GM12891 (cell line): ENCODE results near the gene SGTB.
A peak's percentile ranks its signal among the peaks of the same experiment; 100 is the strongest.
"Not testable (repeated sequence)": the region's sequence is repeated elsewhere in the genome, so short reads cannot be mapped to it uniquely, and the experiment has no call there.

Experiments
- DNase-seq: peaks from one replicate; pipeline ENCODE4 v3.0.0; 2011; ENCODE audit warnings: low spot score; ENCODE audit not compliant: insufficient read length
- FAIRE-seq: peaks from 2 replicates; lab custom pipeline; 2011; peaks lifted over from hg19 to GRCh38; lab: Jason Lieb, UNC
- PAX5 ChIP-seq: IDR thresholded peaks from 2 replicates; pipeline ENCODE4 v1.6.1; 2011; ENCODE audit warnings: low read length, moderate library complexity, mild to moderate bottlenecking; ENCODE audit not compliant: insufficient read depth, severe bottlenecking
- POLR2A ChIP-seq: IDR thresholded peaks from 2 replicates; pipeline ENCODE4 v1.6.1; 2011; ENCODE audit warnings: low read depth, low read length, control low read depth
- POLR2AphosphoS5 ChIP-seq: IDR thresholded peaks from 2 replicates; pipeline ENCODE4 v1.6.1; 2011; ENCODE audit warnings: low read depth, low read length, control low read depth
- POU2F2 ChIP-seq: IDR thresholded peaks from 2 replicates; pipeline ENCODE4 v1.6.1; 2011; ENCODE audit warnings: low read depth, mild to moderate bottlenecking, control low read depth, low read length, moderate library complexity
- SPI1 ChIP-seq: IDR thresholded peaks from 2 replicates; pipeline ENCODE4 v1.6.1; 2011; ENCODE audit warnings: low read depth, low read length, control low read depth
- TAF1 ChIP-seq: IDR thresholded peaks from 2 replicates; pipeline ENCODE4 v1.6.1; 2011; ENCODE audit warnings: low read depth, low read length, control low read depth

SGTB gene

GRCh38 chr5:65625743-65626142 is 96.2 kb downstream of the SGTB start:
- TF ChIP-seq SPI1 (no peak), POU2F2 (no peak), POLR2A (no peak), PAX5 (no peak), TAF1 (no peak), POLR2AphosphoS5 (no peak)
- no peak for DNase-seq
- no peak for FAIRE-seq

- TF ChIP-seq POLR2A (peak; percentile 80), POLR2AphosphoS5 (peak; percentile 64; the same call in 1 of the 2 replicates), POU2F2 (no peak), TAF1 (peak; percentile 83; the same call in 1 of the 2 replicates), SPI1 (no peak), PAX5 (no peak)
- DNase-seq (peak; percentile 22), FAIRE-seq (peak; percentile 89)
Measured at GRCh38 chr5:65624571-65625555, 97.0 kb downstream of the SGTB start, which contains the start of the genes SHLD3 and TRAPPC13. Gene SHLD3, plus strand, starts transcription at chr5:65625027. Its CDS starts 4,561 bp downstream, at chr5:65629588. Gene TRAPPC13, plus strand, starts transcription at chr5:65625027. Its CDS starts 34 bp downstream, at chr5:65625061.

GRCh38 chr5:65624025-65624570 is 97.8 kb downstream of the SGTB start, which contains the start of gene TRIM23:
Gene TRIM23, minus strand, starts transcription at chr5:65624333. Its CDS starts 59 bp downstream, at chr5:65624274.
- FAIRE-seq, result peak; percentile 93
- no peak for TF ChIP-seq POU2F2
- TF ChIP-seq POLR2AphosphoS5, result peak; percentile 71
- no peak for TF ChIP-seq PAX5
- TF ChIP-seq SPI1, result peak; percentile 39; the same call in 1 of the 2 replicates
- TF ChIP-seq POLR2A, result peak; percentile 67
- TF ChIP-seq TAF1, result 0 out of 2 replicates have a peak, but pooled peaks have one; percentile 44
- peak; percentile 53 for DNase-seq

- no peak for TF ChIP-seq POLR2AphosphoS5
- TF ChIP-seq POLR2A, result no peak
- TF ChIP-seq PAX5, result no peak
- TF ChIP-seq SPI1, result no peak
- no peak for TF ChIP-seq POU2F2
- TF ChIP-seq TAF1, result no peak
- no peak for FAIRE-seq
- no peak for DNase-seq
Measured at GRCh38 chr5:65623482-65623881, 98.4 kb downstream of the SGTB start.

GRCh38 chr5:65621961-65622360 is 99.9 kb downstream of the SGTB start:
- DNase-seq, FAIRE-seq: not testable (repeated sequence)

- FAIRE-seq (no peak), DNase-seq (no peak)
- no peak for TF ChIP-seq PAX5
- no peak for TF ChIP-seq POLR2AphosphoS5
- TF ChIP-seq TAF1, result no peak
- no peak for TF ChIP-seq POLR2A
- no peak for TF ChIP-seq POU2F2
- no peak for TF ChIP-seq SPI1
Measured at GRCh38 chr5:65620021-65620420, 101.9 kb downstream of the SGTB start.
